ENCODE measurements around the gene BRAF.

- TF ChIP-seq CTCF (IDR thresholded peaks at IDR 0.05 in 2 of 3, conservative IDR thresholded peaks at IDR 0.05 in 1 of 3; ENCODE audit: borderline replicate concordance in 1 of 3, insufficient read depth in 1 of 3, low read depth in 2 of 3, low read length in 2 of 3) (peak in 2 of 3 experiments; percentile 50 to 57; a peak in 5 of 6 replicates), TCF7L2 (IDR thresholded peaks at IDR 0.05; ENCODE audit: borderline replicate concordance, extremely low read depth, insufficient read depth, insufficient read length) (no peak), EGR1 (IDR thresholded peaks at IDR 0.05; ENCODE audit: low read depth) (peak; percentile 59; the same call in 1 of the 2 replicates), ATF3 (IDR thresholded peaks at IDR 0.05) (no peak), CEBPB (IDR thresholded peaks at IDR 0.05; ENCODE audit: low read depth) (no peak), MAX (IDR thresholded peaks at IDR 0.05) (no peak), POLR2A (IDR thresholded peaks at IDR 0.05; ENCODE audit: borderline replicate concordance, extremely low read depth, insufficient read depth, insufficient read length) (no peak), ELF1 (IDR thresholded peaks at IDR 0.05; ENCODE audit: borderline replicate concordance, low read depth) (no peak), CBX3 (IDR thresholded peaks at IDR 0.05; ENCODE audit: low read depth) (no peak; the same call in 1 of the 2 replicates), POLR2AphosphoS5 (IDR thresholded peaks at IDR 0.05; ENCODE audit: low read depth, low read length) (no peak), EZH2phosphoT487 (IDR thresholded peaks at IDR 0.05; ENCODE audit: borderline replicate concordance) (no peak), ZBTB33 (IDR thresholded peaks at IDR 0.05; ENCODE audit: extremely low read depth, insufficient replicate concordance, low read length) (no peak), EZH2 (IDR thresholded peaks at IDR 0.05) (no peak)
Measured at GRCh38 chr7:140924019-140924820, 509 bp downstream of the BRAF start.

Measured in HCT116 (cell line).